ENCODE measurements around the gene GRIN2D. TPM values are rescaled to one million over a fixed set of nuclear protein-coding genes. Genes with fewer than 3 reads are reported as not detected.

Gene GRIN2D
- total RNA-seq, 1 experiment from 2014 or later, result 0.35 TPM

DNA sequence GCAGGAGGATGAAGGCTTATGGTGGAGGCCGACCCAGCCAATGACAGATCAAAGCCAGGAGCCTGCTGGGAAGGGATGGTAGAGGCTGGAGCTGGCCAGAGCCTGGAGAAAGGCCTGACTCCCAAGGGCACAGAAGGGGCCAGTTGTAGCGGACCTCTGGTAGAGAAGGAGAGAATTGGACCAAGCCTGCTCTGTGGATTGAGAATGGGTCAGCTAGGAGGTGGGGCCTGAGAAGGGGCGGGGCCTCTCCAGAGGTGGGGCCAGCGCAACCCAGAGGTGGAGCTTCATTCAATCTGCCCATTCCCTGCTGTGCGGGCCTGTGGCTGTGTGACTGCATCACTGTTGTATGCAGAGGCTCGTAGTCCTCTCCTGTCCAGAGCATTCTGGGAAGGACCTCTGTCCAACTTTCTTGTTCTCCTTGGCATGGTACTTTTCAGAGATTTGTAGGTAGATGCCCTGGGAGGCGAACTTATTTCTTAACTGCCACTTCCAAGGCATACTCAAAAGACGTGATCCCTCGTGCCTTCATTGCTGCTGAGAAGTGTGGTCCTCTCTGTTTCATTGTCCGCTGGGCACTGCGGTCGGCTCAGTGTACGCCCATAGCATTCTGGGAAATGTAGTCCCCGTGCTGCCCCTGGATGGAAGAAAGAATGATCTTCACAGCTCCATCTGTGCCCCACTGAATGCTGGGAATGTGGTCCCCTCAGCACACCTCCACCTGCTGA is 6.7 kb downstream of the GRIN2D start:
- intact Hi-C loops (cut with micrococcal nuclease), result no loop called here
- DNase-seq (ENCODE audit: unreplicated experiment), result peak; percentile 67
- POLR2A ChIA-PET, result interaction anchor here (0.7 to 1.5 kb wide), 2 partner anchors 37 to 197 kb away, joined by 3 to 4 read pairs; partner anchors contain the start of genes SYNGR4 and TMEM143

DNA sequence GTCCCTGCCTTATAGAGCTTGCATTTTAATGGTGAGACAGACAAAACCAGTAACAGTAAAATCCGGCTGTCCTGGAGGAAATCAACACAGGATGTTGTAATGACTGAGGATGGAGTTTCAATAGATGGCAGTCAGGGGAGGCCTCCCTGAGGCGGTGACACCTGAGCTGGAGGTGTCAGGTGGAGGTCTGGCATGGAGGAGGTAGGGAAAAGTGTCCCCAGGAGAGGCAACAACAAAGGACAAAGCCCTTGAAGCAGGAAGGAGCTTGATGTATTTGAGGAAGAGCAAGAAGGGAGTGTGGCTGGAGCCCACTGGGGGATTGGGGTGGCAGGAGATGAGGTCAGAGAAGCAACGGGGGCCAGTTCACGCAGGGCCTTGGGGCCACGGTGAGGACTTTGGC is 7.8 kb downstream of the GRIN2D start:
- H3K36me3 Mint-ChIP-seq (ENCODE audit: insufficient read depth, unreplicated experiment), result no peaks in the 10 kb centered on the region
- H3K4me1 Mint-ChIP-seq (ENCODE audit: insufficient read depth, unreplicated experiment), result peaks cover 29% of the 10 kb centered on the region
- H3K9me3 Mint-ChIP-seq (ENCODE audit: unreplicated experiment), result no peaks in the 10 kb centered on the region
- TF ChIP-seq, protein P1, sequence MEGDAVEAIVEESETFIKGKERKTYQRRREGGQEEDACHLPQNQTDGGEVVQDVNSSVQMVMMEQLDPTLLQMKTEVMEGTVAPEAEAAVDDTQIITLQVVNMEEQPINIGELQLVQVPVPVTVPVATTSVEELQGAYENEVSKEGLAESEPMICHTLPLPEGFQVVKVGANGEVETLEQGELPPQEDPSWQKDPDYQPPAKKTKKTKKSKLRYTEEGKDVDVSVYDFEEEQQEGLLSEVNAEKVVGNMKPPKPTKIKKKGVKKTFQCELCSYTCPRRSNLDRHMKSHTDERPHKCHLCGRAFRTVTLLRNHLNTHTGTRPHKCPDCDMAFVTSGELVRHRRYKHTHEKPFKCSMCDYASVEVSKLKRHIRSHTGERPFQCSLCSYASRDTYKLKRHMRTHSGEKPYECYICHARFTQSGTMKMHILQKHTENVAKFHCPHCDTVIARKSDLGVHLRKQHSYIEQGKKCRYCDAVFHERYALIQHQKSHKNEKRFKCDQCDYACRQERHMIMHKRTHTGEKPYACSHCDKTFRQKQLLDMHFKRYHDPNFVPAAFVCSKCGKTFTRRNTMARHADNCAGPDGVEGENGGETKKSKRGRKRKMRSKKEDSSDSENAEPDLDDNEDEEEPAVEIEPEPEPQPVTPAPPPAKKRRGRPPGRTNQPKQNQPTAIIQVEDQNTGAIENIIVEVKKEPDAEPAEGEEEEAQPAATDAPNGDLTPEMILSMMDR (IDR thresholded peaks at IDR 0.05; ENCODE audit: unreplicated experiment), result no peak
- POLR2A ChIA-PET, result no interaction called here
- no peaks in the 10 kb centered on the region for H3K27me3 Mint-ChIP-seq (ENCODE audit: insufficient read depth, unreplicated experiment)
- intact Hi-C loops (cut with micrococcal nuclease), result no loop called here
- no peak for DNase-seq (ENCODE audit: unreplicated experiment)
- no peak overlapping the region for H3K4me3 Mint-ChIP-seq (ENCODE audit: unreplicated experiment)
- BruUV-seq (replicated peaks), result no TSS peak
- peak overlapping the region; percentile 5 for H3K27ac Mint-ChIP-seq (ENCODE audit: low read depth, unreplicated experiment)
- CTCF ChIA-PET, result interaction anchor here (2.0 kb wide), 1 partner anchor 10 kb away, joined by 9 read pairs; the partner anchor contains the start of gene KDELR1

More for the DNA sequence above, 6.7 kb downstream of the GRIN2D start:
- TF ChIP-seq, protein P1 (IDR thresholded peaks at IDR 0.05; ENCODE audit: unreplicated experiment), result no peak
- no peak overlapping the region for H3K4me3 Mint-ChIP-seq (ENCODE audit: unreplicated experiment)
- BruUV-seq (replicated peaks), result no TSS peak
- peaks cover 40% of the 10 kb centered on the region for H3K4me1 Mint-ChIP-seq (ENCODE audit: insufficient read depth, unreplicated experiment)
- H3K27ac Mint-ChIP-seq (ENCODE audit: low read depth, unreplicated experiment), result no peak overlapping the region
- peaks cover 5% of the 10 kb centered on the region for H3K27me3 Mint-ChIP-seq (ENCODE audit: insufficient read depth, unreplicated experiment)
- CTCF ChIA-PET, result interaction anchor here (1.0 kb wide), 1 partner anchor 13 kb away, joined by 3 read pairs; no protein-coding TSS in a partner anchor
- H3K9me3 Mint-ChIP-seq (ENCODE audit: unreplicated experiment), result no peaks in the 10 kb centered on the region
- no peaks in the 10 kb centered on the region for H3K36me3 Mint-ChIP-seq (ENCODE audit: insufficient read depth, unreplicated experiment)

DNA sequence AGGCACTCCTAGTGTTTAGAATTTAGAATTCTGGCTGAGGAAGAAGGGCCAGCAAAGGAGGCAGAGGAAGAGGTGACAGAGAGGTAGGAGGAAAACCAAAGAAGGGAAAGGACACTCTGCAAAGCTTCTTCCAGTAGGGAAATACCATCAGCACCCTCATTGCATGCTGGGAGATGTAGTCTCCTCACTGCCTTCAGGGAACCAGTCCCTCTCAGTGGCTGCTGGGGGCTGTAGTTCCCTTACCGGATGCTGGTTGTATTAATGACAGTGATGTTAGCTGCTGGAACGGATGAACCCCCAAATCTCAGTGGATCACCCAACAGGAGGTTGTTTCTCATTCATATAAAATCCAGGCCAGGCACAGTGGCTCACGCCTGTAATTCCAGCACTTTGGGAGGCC is 10.1 kb downstream of the GRIN2D start:
- no peak overlapping the region for H3K4me3 Mint-ChIP-seq (ENCODE audit: unreplicated experiment)
- CTCF ChIA-PET, result interaction anchor here (0.6 kb wide), 1 partner anchor 69 kb away, joined by 3 read pairs; no protein-coding TSS in a partner anchor
- intact Hi-C loops (cut with micrococcal nuclease), result no loop called here

More for the DNA sequence above, 10.1 kb downstream of the GRIN2D start:
- H3K4me1 Mint-ChIP-seq (ENCODE audit: insufficient read depth, unreplicated experiment), result peaks cover 16% of the 10 kb centered on the region
- no peak overlapping the region for H3K27ac Mint-ChIP-seq (ENCODE audit: low read depth, unreplicated experiment)
- H3K36me3 Mint-ChIP-seq (ENCODE audit: insufficient read depth, unreplicated experiment), result no peaks in the 10 kb centered on the region
- H3K27me3 Mint-ChIP-seq (ENCODE audit: insufficient read depth, unreplicated experiment), result no peaks in the 10 kb centered on the region
- BruUV-seq (replicated peaks), result no TSS peak
- H3K9me3 Mint-ChIP-seq (ENCODE audit: unreplicated experiment), result no peaks in the 10 kb centered on the region
- POLR2A ChIA-PET, result interaction anchor here (0.9 to 1.3 kb wide), 2 partner anchors 41 to 215 kb away, joined by 3 read pairs; partner anchors contain the start of genes RPL18 and SPHK2
- TF ChIP-seq, protein P1 (IDR thresholded peaks at IDR 0.05; ENCODE audit: unreplicated experiment), result no peak
- peak; percentile 48 for DNase-seq (ENCODE audit: unreplicated experiment)
